Stimulated activated CD8-positive, alpha-beta memory T cell treated with anti-CD3 and anti-CD28 coated beads, Interleukin-7, amount 100 ng/mL, for 1 hour (primary cell): ENCODE data around the gene HM13.
"Not testable (repeated sequence)": the region's sequence is repeated elsewhere in the genome, so short reads cannot be mapped to it uniquely, and the experiment has no call there.

Experiments
- DNase-seq, 2 donors: peaks; one replicate each; pipeline ENCODE4 v3.0.0-alpha.2; 2020; ENCODE audit warnings: low read depth in 2 of 2

The HM13 gene, protein sequence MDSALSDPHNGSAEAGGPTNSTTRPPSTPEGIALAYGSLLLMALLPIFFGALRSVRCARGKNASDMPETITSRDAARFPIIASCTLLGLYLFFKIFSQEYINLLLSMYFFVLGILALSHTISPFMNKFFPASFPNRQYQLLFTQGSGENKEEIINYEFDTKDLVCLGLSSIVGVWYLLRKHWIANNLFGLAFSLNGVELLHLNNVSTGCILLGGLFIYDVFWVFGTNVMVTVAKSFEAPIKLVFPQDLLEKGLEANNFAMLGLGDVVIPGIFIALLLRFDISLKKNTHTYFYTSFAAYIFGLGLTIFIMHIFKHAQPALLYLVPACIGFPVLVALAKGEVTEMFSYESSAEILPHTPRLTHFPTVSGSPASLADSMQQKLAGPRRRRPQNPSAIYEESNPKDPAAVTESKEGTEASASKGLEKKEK

DNA sequence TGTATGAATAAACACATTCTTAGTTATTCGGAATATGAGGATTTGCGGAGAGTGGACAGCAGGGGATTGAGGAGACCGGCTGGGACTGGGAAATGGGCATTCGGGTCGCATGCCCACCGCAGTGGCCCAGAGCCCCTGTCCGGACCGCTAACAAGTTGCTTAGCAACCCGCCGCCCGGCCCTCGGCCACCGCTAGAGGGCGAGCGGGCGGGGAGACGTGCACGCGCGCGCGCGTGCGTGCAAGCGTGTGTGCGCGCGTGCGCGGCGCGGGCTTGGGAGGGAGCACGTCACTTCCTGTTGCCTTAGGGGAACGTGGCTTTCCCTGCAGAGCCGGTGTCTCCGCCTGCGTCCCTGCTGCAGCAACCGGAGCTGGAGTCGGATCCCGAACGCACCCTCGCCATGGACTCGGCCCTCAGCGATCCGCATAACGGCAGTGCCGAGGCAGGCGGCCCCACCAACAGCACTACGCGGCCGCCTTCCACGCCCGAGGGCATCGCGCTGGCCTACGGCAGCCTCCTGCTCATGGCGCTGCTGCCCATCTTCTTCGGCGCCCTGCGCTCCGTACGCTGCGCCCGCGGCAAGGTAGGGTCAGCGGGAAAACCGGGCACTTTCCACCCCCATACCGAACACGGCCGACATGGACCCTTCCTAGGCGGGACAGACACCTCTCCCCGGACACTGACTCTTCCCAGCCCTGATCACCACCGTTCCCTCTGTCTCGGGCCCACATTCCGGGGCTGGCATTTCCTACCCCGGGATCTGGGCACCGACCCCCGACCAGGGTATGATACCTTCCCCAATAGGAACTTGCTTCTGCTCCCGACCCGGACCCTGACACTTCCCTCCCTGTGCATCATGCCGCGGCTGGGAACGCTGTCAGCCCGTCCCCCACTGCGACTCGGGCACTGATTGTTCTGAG, at the start of gene HM13:
Gene HM13, plus strand, starts transcription at position 289 of the 918 bp plus-strand sequence. Its CDS starts 110 bp downstream, at position 399.
- peak; percentile 74 to 75 for DNase-seq

DNA sequence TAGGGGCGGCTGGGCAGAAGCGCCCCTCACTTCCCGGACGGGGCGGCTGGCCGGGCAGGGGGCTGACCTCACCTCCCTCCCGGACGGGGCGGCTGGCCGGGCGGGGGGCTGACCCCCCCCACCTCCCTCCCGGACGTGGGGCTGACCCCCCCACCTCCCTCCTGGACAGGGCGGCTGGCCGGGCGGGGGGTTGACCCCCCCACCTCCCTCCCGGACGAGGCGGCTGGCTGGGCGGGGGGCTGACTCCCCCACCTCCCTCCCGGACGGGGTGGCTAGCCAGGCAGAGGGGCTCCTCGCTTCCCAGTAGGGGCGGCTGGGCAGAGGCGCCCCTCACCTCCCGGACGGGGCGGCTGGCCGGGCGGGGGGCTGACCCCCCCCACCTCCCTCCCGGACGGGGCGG, 43.3 kb upstream of the HM13 start:
- not testable (repeated sequence) for DNase-seq

DNA sequence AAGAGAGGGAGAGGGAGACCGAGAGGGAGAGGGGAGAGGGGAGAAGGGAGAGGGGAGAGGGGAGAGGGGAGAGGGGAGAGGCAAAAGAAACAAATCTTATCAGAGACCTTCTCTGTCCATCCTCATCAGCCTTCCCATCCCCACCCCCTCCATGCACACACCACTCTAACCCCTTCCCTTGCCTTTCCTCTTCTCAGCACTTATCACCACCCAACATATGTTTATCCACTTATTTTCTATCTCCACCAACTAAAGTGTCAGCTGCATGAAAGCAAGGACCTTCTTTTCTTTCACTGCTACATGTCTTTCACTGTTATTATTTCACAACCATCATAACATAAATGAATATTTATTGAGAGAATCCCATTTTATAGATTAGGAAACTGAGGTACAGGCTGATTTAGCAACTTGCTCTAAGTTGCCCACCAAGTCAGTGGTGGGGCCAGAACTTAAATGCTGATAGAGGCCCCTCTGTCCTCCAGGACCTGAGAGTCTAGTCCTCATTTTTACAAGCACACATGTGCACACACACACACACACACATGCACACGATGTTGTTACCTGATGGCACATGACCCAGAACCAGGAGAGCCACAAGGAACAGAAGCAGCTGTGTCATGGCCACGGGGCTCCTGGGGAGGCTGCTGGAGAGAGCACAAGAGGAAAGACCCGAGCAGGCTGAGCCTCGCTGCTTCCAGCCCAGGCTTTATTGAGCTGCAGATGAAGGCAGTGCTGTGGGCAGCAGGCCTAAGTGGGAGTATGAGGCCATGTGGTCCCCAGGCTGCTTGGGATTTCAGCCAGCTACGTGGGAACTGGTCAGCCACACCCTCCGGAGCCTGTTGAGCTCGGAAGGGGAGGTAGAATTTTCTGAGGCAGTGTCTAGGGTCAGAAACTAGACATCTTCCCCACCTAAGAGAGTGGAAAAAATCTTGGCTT, 41.6 kb upstream of the HM13 start:
- no peak for DNase-seq

DNA sequence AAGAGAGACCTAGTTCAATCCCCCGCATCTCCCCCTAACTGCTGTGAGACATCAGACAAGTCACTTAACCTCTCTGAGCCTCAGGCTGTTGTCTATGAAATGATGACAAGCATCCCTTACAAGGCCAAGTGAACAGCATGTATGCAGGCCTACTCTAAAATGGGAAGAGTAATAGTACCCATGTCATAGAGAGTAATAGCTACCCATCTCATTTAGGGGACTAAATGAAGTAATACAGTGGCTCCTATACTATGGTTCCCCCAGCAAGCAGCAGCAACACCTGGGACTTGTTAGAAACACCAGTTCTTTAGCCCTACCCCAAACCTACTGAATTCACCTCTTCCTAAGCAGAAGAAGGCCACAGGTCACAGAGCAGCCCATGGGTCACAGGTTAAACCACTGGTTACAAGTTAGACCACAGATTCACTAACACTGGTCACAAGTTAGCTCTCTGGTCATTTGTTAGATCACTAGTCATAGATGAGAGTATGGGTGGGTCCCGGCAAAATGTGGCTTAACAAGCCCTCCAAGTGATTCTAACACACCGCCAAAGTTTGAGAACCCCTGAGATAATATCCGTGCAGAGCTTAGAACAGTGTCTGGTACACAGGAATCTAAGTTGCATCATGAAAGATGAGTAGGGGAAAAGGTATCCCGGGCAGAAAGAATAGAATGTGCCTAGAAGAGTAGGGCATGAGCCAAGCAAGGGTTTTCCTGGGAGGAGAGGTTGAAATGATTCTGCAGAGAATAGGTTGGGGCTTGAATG, 40.7 kb upstream of the HM13 start:
- no peak for DNase-seq

- no peak for DNase-seq
These were observed 40.2 kb upstream of the HM13 start for GRCh38 chr20:31474097-31474436.

GRCh38 chr20:31474758-31475427, 39.3 kb upstream of the HM13 start, which contains the start of the genes DEFB124 and REM1:
Gene DEFB124, minus strand, starts transcription at chr20:31475127. Its CDS starts 2,114 bp downstream, at chr20:31473013.
Gene REM1, plus strand, starts transcription at chr20:31475288. Its CDS starts 1,158 bp downstream, at chr20:31476446.
- DNase-seq = no peak

DNA sequence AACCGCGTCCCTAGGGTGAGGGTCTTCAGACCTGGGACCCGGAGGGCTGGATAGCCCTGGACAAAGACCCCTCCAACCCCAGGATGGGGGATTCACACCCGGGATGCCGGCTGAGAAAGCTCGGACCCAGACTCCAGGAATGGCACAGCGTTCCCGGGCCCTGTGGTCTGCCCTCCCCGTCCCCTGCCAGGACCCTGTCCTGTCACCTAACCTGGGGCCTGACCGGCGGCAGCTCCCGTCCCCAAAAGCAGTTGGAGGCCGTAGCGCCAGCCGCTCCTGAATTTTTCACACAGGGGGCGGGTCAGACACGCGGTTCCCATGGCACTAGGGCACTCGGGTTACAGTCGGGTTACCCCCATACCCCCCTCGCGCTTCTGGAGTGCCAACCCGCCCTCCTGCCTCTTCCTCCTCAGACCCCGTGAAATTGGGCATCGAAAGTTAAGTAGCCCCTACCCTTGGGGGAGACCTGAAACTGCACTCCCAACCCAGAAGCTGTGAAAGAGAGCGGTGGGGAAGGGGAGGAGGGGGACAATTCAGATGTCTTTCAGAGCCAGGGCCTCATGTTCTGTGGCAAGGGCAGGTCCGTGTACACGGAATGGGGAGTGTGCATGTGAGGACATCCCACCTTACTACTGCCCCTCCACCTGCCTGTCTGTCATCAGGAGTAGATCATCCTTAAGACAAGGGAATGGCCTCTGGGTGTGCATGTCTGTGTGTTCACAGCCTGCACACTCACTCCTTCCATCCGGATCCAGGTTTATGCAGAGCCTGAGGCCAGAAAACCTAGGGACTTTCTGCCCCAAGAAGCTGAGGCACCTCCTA, 38.6 kb upstream of the HM13 start:
- DNase-seq = no peak

- no peak for DNase-seq
These were observed 38.0 kb upstream of the HM13 start for GRCh38 chr20:31476294-31476585.

GRCh38 chr20:31476643-31477215, 37.5 kb upstream of the HM13 start:
- no peak for DNase-seq

DNA sequence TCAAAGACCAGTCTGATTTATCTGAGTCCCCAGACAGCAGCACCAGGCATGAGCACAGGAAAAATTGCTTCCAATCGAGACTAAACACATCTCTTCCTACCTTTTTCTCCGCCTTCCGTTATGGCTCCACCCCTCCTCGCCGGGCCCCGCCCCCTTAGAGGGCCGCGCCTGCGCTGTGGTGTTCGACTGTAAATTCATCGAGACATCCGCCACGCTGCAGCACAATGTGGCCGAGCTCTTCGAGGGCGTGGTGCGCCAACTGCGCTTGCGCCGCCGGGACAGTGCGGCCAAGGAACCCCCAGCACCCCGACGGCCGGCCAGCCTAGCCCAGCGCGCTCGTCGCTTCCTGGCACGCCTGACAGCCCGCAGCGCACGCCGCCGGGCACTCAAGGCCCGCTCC, 30.2 kb upstream of the HM13 start:
- DNase-seq = no peak

DNA sequence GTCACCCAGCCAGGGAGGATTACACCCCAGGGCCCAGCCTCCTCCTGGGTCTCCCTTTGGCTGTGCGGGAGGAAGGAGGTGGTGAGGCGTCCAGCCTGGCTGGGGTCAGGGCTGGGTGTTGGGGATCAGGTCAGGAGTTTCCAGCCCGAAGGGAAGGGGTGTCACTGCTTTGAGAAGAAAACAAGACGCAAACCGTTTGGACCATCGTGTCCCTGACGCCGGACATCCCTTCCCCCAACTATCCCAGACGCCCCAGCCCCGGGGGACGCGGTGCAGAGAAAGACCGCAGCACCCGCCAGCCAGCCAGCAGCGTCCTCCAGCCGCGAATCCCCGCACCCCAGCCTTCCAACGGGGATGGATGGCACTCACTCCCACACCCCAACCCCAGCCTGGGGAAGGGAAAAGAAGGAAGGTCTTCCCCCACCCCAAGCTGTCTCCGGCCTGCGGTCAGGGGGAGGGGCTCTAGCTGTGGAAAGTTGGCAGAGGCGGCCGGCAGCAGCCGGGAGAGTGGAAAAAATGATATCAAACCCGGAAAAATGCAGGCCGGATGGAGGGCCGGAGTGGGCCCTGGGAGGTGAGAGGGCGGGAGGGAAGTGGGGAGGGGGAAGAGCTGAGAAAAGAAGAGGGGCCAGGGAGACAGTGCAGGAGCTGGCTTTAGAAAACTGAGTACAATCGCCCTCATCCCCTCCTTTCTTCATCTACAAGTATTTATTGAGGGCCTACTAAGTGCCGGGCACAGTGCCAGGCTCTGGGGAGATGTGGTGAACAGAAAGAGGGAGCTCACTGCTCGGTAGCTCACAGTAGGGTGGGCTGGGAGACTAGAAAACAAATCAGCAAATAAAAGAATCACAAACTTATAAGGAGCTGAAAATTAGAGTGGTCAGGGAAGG, 28.5 kb upstream of the HM13 start:
- no peak for DNase-seq

GRCh38 chr20:31488115-31488514, 26.1 kb upstream of the HM13 start:
- no peak for DNase-seq

- no peak for DNase-seq
These were observed 25.1 kb upstream of the HM13 start for GRCh38 chr20:31489152-31489551.

DNA sequence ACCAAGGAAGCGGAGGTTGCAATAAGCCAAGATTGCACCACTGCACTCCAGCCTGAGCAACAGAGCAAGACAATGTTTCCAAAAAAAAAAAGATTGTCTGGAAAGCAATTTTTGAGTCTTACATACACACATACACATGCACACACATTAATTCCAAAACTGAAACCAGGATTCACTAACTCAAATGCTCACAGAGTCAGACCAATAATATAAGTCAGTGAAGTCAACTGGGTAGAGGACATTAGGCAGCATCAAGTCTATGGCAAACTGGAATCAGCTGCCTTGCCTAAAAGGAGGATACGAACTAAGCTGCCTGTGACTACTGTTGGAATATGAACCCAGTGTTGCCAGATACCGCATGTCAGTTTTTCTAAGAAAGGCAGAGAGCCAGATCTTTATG, 23.5 kb upstream of the HM13 start:
- DNase-seq = no peak

DNA sequence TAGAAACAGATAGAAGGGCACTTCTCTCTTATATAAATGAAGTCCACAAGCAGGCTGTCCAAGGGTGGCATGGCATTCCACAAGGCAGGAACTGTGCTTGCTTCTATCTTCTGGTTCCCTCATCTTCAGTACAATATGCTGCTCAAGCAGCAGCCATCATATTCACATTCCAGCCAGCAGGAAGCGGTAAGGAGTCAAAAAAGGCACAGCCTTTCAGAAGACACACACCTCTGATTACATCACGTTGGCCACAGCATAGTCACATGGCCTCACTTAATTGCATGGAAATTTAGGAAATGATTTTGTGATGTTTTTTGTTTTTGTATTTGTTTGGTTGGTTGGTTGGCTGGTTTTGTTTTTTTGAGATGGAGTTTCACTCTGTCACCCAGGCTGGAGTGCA, 20.1 kb upstream of the HM13 start:
- no peak for DNase-seq

DNA sequence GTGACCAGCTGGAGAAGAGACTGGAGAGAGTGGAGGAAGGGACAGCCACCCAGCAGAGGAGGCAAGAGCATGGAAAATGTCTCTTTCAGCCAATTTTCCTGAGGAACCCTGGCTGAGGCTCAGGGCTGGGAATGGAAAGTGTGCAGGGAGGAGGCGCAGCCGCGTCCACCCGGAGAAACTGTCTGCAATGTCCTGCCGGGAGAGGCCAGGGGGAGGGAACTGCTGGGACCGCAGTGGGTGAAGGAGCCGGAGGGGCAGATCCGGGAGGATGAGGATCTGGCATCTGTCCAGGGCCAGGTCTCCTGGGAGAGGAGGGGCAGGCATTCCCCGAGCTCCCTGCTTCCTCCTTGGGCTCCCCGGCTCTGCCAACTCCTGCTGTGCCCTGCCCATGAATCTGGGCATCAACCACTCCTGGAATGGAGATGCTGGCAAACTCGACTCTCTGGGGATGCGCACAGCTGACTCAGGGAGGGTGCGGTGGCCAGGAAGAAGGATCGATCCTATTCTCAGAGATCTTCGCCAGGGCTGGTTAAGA, 17.4 kb upstream of the HM13 start:
- DNase-seq = no peak

DNA sequence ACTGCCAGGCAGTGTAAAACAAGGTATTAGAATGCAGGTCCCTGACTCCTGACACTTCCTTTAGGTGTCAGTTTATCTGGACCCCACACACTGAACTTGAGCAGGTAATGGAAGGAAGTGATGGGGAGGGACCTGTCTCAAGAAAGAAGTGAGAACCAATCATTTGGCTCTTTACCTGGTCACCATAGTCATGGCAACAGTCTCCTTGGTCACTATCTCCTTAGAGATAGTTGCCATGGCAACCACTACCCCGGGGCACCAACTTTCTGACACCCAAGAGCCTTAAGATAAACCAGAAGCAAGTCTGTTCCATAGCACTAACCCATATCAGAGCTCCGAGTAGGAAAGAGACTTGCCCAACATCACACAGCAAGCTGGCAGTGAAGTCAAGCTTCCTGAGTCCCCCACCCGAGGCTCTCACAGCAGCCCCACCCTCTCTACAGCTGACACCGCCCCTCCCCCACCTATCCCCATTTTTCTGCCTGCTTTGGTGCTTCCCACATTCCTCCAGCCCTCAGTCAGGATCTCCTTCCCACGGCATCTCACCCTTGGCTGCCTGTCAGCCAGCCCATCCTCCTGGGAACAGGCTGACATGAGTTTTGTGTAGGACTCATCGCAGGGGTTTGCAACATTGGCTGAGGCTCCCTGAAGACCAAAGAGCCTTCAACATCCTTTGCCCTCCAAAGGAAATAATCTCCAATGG, 16.3 kb upstream of the HM13 start:
- DNase-seq = no peak
